ENCODE measurements around the gene CLEC7A. TPM values are rescaled to one million over a fixed set of nuclear protein-coding genes. Genes with fewer than 3 reads are reported as not detected.

The CLEC7A gene
- total RNA-seq, 2 donors from 2014 or later: not detected

GRCh38 chr12:10165421-10165820 lies 35.4 kb upstream of the CLEC7A start:
- no peaks in the 10 kb centered on the region for H3K27me3 Mint-ChIP-seq (ENCODE audit: insufficient read depth)
- Histone ChIP-seq H3K36me3 (ENCODE audit: control insufficient read depth, insufficient read depth, low read length) (no peaks in the 10 kb centered on the region), H3K4me3 (ENCODE audit: low read length) (no peak overlapping the region), H3K9ac (ENCODE audit: extremely low read depth, low read length, poor library complexity, severe bottlenecking) (no peak overlapping the region), H3K27me3 (ENCODE audit: control insufficient read depth, insufficient read depth, low read length, poor library complexity, severe bottlenecking) (no peaks in the 10 kb centered on the region), H3K4me1 (ENCODE audit: control insufficient read depth, insufficient read depth, low read length) (no peaks in the 10 kb centered on the region), H3K27ac (ENCODE audit: low read depth, low read length) (no peak overlapping the region), H3K9me3 (ENCODE audit: control insufficient read depth, low read length) (no peaks in the 10 kb centered on the region)
- no peak for DNase-seq
- no peak overlapping the region for H3K4me3 Mint-ChIP-seq
- WGBS, 2 experiments (ENCODE audit: insufficient coverage in 1 of 2, insufficient read length in 1 of 2): no CpG with 5 or more reads among the region's 1 CpG
- no peaks in the 10 kb centered on the region for H3K36me3 Mint-ChIP-seq (ENCODE audit: low read depth)
- H3K4me1 Mint-ChIP-seq: peaks cover 15% of the 10 kb centered on the region
- H3K9me3 Mint-ChIP-seq: no peaks in the 10 kb centered on the region
- H3K27ac Mint-ChIP-seq: no peak overlapping the region
- TF ChIP-seq CTCF (conservative IDR thresholded peaks at IDR 0.05): no peak

DNA sequence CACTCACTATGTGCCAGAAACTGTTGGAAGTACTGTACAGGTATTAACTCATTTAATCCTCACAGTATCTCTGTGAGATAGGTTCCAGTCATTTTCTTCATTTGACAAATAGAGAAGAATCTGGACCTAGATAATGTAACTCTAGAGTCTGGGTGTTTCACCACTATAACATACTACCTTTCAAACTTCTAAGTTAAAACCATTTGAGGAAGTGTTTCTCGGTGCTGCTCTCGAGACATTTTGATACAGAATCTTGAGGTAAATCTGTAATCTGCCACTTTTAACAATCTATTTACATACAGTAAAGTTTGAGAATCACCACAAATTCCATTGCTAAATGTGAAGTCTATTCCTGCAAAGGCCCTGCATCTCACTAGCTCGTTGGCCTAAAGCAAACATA lies 33.1 kb upstream of the CLEC7A start:
- H3K4me1 ChIP-seq (ENCODE audit: control insufficient read depth, insufficient read depth, low read length): no peaks in the 10 kb centered on the region

DNA sequence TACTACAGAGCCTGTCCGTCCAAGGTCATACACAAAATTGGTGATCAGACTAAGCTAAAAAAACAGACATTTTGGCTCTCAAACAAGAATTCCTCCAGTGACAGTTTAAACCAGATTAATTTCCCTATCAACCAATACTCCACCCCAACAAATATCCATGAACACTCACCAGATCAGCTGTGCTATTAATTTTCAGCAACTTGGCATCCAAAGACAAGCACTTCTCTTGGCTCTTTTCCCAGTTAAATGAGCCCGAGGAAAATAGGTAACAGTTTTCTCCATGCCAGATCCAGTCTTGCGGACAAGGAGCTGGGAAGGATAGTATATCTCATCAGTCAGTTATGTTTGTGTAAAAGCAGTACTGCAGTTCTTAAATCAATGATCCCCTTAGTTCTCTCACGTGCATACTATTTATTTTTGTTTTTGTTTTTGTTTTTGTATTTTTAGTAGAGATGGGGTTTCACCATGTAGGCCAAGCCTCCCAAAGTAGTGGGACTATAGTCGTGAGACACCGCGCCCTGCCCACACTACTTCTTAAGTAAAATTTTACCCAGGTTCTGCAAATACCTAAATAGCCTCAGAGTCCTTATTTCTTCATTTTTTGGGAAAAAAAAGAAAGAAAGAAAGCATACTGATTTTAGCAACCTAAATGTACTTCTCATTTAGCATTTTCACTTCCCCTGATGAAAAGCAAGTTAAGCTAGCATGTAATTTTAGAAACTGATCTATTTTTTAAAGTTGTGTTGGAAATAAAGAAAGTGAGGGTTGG lies 30.8 kb upstream of the CLEC7A start:
- DNase-seq: no peak
- H3K4me3 Mint-ChIP-seq: no peak overlapping the region

More for the DNA sequence above, 33.1 kb upstream of the CLEC7A start:
- H3K36me3 ChIP-seq (ENCODE audit: control insufficient read depth, insufficient read depth, low read length): no peaks in the 10 kb centered on the region
- H3K9me3 Mint-ChIP-seq: no peaks in the 10 kb centered on the region
- 96 to 100% methylated on average over 2 to 3 of the region's 3 CpGs for WGBS, 2 experiments (ENCODE audit: insufficient coverage in 1 of 2, insufficient read length in 1 of 2)
- no peak overlapping the region for H3K4me3 Mint-ChIP-seq
- no peaks in the 10 kb centered on the region for H3K27me3 ChIP-seq (ENCODE audit: control insufficient read depth, insufficient read depth, low read length, poor library complexity, severe bottlenecking)
- H3K9me3 ChIP-seq (ENCODE audit: control insufficient read depth, low read length): no peaks in the 10 kb centered on the region
- no peak overlapping the region for H3K27ac ChIP-seq (ENCODE audit: low read depth, low read length)
- no peak for DNase-seq
- TF ChIP-seq CTCF (conservative IDR thresholded peaks at IDR 0.05): no peak
- no peak overlapping the region for H3K27ac Mint-ChIP-seq
- no peak overlapping the region for H3K4me3 ChIP-seq (ENCODE audit: low read length)
- no peaks in the 10 kb centered on the region for H3K36me3 Mint-ChIP-seq (ENCODE audit: low read depth)
- H3K4me1 Mint-ChIP-seq: peaks cover 9% of the 10 kb centered on the region
- no peak overlapping the region for H3K9ac ChIP-seq (ENCODE audit: extremely low read depth, low read length, poor library complexity, severe bottlenecking)
- H3K27me3 Mint-ChIP-seq (ENCODE audit: insufficient read depth): no peaks in the 10 kb centered on the region

More for the DNA sequence above, 30.8 kb upstream of the CLEC7A start:
- H3K9me3 ChIP-seq (ENCODE audit: control insufficient read depth, low read length): no peaks in the 10 kb centered on the region
- Mint-ChIP-seq H3K27me3 (ENCODE audit: insufficient read depth) (no peaks in the 10 kb centered on the region), H3K9me3 (no peaks in the 10 kb centered on the region), H3K36me3 (ENCODE audit: low read depth) (no peaks in the 10 kb centered on the region), H3K27ac (no peak overlapping the region), H3K4me1 (peaks cover 9% of the 10 kb centered on the region)
- no peak overlapping the region for H3K4me3 ChIP-seq (ENCODE audit: low read length)
- H3K27ac ChIP-seq (ENCODE audit: low read depth, low read length): no peak overlapping the region
- no peaks in the 10 kb centered on the region for H3K36me3 ChIP-seq (ENCODE audit: control insufficient read depth, insufficient read depth, low read length)
- H3K27me3 ChIP-seq (ENCODE audit: control insufficient read depth, insufficient read depth, low read length, poor library complexity, severe bottlenecking): no peaks in the 10 kb centered on the region
- no peak overlapping the region for H3K9ac ChIP-seq (ENCODE audit: extremely low read depth, low read length, poor library complexity, severe bottlenecking)
- H3K4me1 ChIP-seq (ENCODE audit: control insufficient read depth, insufficient read depth, low read length): no peaks in the 10 kb centered on the region
- WGBS, 2 experiments (ENCODE audit: insufficient coverage in 1 of 2, insufficient read length in 1 of 2): 92 to 100% methylated on average over 5 to 7 of the region's 7 CpGs
- no peak for TF ChIP-seq CTCF (conservative IDR thresholded peaks at IDR 0.05)

All from endodermal cell (in vitro differentiated cells).